DND-41 (cell line): Measurements from ENCODE around the gene RBM10.

Experiments
- EZH2 ChIP-seq: IDR thresholded peaks from 3 replicates; pipeline ENCODE4 v1.6.1; 2012; ENCODE audit warnings: borderline replicate concordance, low read depth, mild to moderate bottlenecking, moderate library complexity, low read length, inconsistent platforms; ENCODE audit not compliant: severe bottlenecking
- TF ChIP-seq, protein P1 (sequence below): IDR thresholded peaks from 2 replicates; pipeline ENCODE4 v1.5.1; 2012; ENCODE audit warnings: borderline replicate concordance, low read length, moderate library complexity, mild to moderate bottlenecking; ENCODE audit not compliant: poor library complexity, severe bottlenecking; ENCODE audit errors: extremely low read depth

DNA sequence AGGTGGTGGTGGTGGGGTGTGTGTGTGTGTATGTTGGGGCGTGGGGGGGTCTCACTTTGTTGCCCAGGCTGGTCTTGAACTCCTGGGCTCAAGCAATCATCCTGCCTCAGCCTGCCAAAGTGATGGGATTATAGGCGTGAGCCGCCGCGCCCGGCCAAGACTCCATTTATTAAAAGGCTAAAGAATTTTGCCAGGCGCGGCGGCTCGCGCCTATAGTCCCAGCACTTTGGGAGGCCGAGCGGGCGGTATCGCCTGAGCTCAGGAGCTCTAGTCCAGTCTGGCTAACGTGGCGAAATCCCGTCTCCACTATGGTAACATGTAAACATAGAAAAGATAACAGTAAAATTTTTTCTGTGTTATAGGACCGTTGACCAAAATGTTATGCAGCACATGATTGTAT is 44.9 kb downstream of the RBM10 start:
- TF ChIP-seq, protein P1, sequence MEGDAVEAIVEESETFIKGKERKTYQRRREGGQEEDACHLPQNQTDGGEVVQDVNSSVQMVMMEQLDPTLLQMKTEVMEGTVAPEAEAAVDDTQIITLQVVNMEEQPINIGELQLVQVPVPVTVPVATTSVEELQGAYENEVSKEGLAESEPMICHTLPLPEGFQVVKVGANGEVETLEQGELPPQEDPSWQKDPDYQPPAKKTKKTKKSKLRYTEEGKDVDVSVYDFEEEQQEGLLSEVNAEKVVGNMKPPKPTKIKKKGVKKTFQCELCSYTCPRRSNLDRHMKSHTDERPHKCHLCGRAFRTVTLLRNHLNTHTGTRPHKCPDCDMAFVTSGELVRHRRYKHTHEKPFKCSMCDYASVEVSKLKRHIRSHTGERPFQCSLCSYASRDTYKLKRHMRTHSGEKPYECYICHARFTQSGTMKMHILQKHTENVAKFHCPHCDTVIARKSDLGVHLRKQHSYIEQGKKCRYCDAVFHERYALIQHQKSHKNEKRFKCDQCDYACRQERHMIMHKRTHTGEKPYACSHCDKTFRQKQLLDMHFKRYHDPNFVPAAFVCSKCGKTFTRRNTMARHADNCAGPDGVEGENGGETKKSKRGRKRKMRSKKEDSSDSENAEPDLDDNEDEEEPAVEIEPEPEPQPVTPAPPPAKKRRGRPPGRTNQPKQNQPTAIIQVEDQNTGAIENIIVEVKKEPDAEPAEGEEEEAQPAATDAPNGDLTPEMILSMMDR: no peak
- no peak for TF ChIP-seq EZH2
